Measurements from ENCODE around the gene WSCD1.

Gene WSCD1

DNA sequence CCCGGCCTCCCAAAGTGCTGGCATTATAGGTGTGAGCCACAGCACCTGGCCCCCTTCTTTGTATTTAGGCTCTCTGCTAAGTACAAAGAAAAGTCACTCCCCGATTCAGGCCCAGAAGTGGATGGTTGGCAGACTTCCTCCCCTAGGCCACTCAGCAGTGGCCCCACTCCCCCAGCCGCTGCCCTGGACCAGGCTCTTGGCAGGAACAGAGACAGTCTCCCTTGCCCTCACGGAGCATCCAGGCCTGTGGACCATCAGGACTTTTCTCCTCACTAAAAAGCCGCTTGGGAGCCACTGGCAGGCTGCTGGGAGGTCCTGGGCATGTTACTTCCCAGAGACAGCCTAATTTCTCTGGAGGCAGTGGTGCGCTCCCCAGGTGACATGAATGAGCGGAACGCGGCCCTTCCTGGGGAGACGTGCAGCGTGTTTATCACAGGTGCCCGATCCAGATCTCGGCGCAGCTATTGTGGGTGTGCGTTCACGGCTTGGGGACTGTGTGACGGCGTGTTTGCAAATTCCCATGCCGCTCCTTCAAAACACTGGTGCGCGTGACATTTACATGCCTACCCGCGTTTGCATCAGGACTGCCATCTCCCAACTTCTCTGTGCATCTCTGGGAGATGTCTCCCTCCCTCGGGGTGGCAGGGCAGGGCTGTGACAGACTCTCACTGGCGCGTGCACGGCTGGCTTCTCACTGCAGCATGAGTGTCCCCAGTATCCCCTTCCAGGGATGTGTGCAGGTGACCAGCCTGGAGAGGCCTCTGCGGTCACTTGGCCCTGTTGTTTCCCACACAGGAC lies 16.6 kb downstream of the WSCD1 start:
- H3K36me3 ChIP-seq (ENCODE audit: insufficient read depth, low read length): no peaks in the 10 kb centered on the region
- no peak overlapping the region for H3K27ac ChIP-seq
- DNase-seq (ENCODE audit: low read depth, low spot score): no peak
- no peak overlapping the region for H3K9ac ChIP-seq (ENCODE audit: insufficient read length)
- no peak overlapping the region for H3K4me3 ChIP-seq
- H3K9me3 ChIP-seq (ENCODE audit: low read depth, low read length): no peaks in the 10 kb centered on the region
- no peak for TF ChIP-seq EZH2 (IDR thresholded peaks at IDR 0.05)
- no peak for TF ChIP-seq FOXP2 (optimal IDR thresholded peaks at IDR 0.05; ENCODE audit: control extremely low read depth, extremely low read length, insufficient read depth)
- no peak for TF ChIP-seq POLR2AphosphoS5 (IDR thresholded peaks at IDR 0.05; ENCODE audit: borderline replicate concordance, low read depth, low read length)

GRCh38 chr17:6088141-6088540 lies 18.0 kb downstream of the WSCD1 start:
- no peak overlapping the region for H3K27ac ChIP-seq
- H3K9me3 ChIP-seq (ENCODE audit: low read depth, low read length): no peaks in the 10 kb centered on the region
- H3K4me3 ChIP-seq: no peak overlapping the region
- H3K36me3 ChIP-seq (ENCODE audit: insufficient read depth, low read length): no peaks in the 10 kb centered on the region
- no peak overlapping the region for H3K9ac ChIP-seq (ENCODE audit: insufficient read length)
- TF ChIP-seq EZH2 (IDR thresholded peaks at IDR 0.05): no peak
- TF ChIP-seq POLR2AphosphoS5 (IDR thresholded peaks at IDR 0.05; ENCODE audit: borderline replicate concordance, low read depth, low read length): no peak
- TF ChIP-seq FOXP2 (optimal IDR thresholded peaks at IDR 0.05; ENCODE audit: control extremely low read depth, extremely low read length, insufficient read depth): no peak
- DNase-seq (ENCODE audit: low read depth, low spot score): no peak

GRCh38 chr17:6090253-6090652 lies 20.1 kb downstream of the WSCD1 start:
- Histone ChIP-seq H3K36me3 (ENCODE audit: insufficient read depth, low read length) (no peaks in the 10 kb centered on the region), H3K9ac (ENCODE audit: insufficient read length) (no peak overlapping the region), H3K9me3 (ENCODE audit: low read depth, low read length) (no peaks in the 10 kb centered on the region), H3K27ac (no peak overlapping the region), H3K4me3 (no peak overlapping the region)
- DNase-seq (ENCODE audit: low read depth, low spot score): no peak
- TF ChIP-seq POLR2AphosphoS5 (IDR thresholded peaks at IDR 0.05; ENCODE audit: borderline replicate concordance, low read depth, low read length) (no peak), EZH2 (IDR thresholded peaks at IDR 0.05) (no peak), FOXP2 (optimal IDR thresholded peaks at IDR 0.05; ENCODE audit: control extremely low read depth, extremely low read length, insufficient read depth) (no peak)

GRCh38 chr17:6092182-6092902 lies 22.2 kb downstream of the WSCD1 start:
- Histone ChIP-seq H3K36me3 (ENCODE audit: insufficient read depth, low read length) (no peaks in the 10 kb centered on the region), H3K9ac (ENCODE audit: insufficient read length) (no peak overlapping the region), H3K27ac (no peak overlapping the region), H3K9me3 (ENCODE audit: low read depth, low read length) (no peaks in the 10 kb centered on the region), H3K4me3 (no peak overlapping the region)
- no peak for TF ChIP-seq EZH2 (IDR thresholded peaks at IDR 0.05)
- no peak for TF ChIP-seq POLR2AphosphoS5 (IDR thresholded peaks at IDR 0.05; ENCODE audit: borderline replicate concordance, low read depth, low read length)
- no peak for TF ChIP-seq FOXP2 (optimal IDR thresholded peaks at IDR 0.05; ENCODE audit: control extremely low read depth, extremely low read length, insufficient read depth)
- DNase-seq (ENCODE audit: low read depth, low spot score): no peak

- H3K9ac ChIP-seq (ENCODE audit: insufficient read length): no peak overlapping the region
- no peaks in the 10 kb centered on the region for H3K9me3 ChIP-seq (ENCODE audit: low read depth, low read length)
- no peak overlapping the region for H3K27ac ChIP-seq
- no peak overlapping the region for H3K4me3 ChIP-seq
- DNase-seq (ENCODE audit: low read depth, low spot score): no peak
- no peak for TF ChIP-seq FOXP2 (optimal IDR thresholded peaks at IDR 0.05; ENCODE audit: control extremely low read depth, extremely low read length, insufficient read depth)
- TF ChIP-seq EZH2 (IDR thresholded peaks at IDR 0.05): no peak
- no peak for TF ChIP-seq POLR2AphosphoS5 (IDR thresholded peaks at IDR 0.05; ENCODE audit: borderline replicate concordance, low read depth, low read length)
- no peaks in the 10 kb centered on the region for H3K36me3 ChIP-seq (ENCODE audit: insufficient read depth, low read length)
Measured at GRCh38 chr17:6092903-6093468, 22.8 kb downstream of the WSCD1 start.

- no peak overlapping the region for H3K4me3 ChIP-seq
- TF ChIP-seq POLR2AphosphoS5 (IDR thresholded peaks at IDR 0.05; ENCODE audit: borderline replicate concordance, low read depth, low read length): no peak
- no peak for TF ChIP-seq FOXP2 (optimal IDR thresholded peaks at IDR 0.05; ENCODE audit: control extremely low read depth, extremely low read length, insufficient read depth)
- TF ChIP-seq EZH2 (IDR thresholded peaks at IDR 0.05): no peak
- no peak overlapping the region for H3K27ac ChIP-seq
- H3K9ac ChIP-seq (ENCODE audit: insufficient read length): no peak overlapping the region
- H3K36me3 ChIP-seq (ENCODE audit: insufficient read depth, low read length): no peaks in the 10 kb centered on the region
- H3K9me3 ChIP-seq (ENCODE audit: low read depth, low read length): no peaks in the 10 kb centered on the region
- DNase-seq (ENCODE audit: low read depth, low spot score): no peak
Measured at GRCh38 chr17:6094453-6094852, 24.3 kb downstream of the WSCD1 start.

- no peaks in the 10 kb centered on the region for H3K9me3 ChIP-seq (ENCODE audit: low read depth, low read length)
- H3K27ac ChIP-seq: no peak overlapping the region
- DNase-seq (ENCODE audit: low read depth, low spot score): no peak
- H3K36me3 ChIP-seq (ENCODE audit: insufficient read depth, low read length): no peaks in the 10 kb centered on the region
- H3K4me3 ChIP-seq: no peak overlapping the region
- TF ChIP-seq EZH2 (IDR thresholded peaks at IDR 0.05) (no peak), FOXP2 (optimal IDR thresholded peaks at IDR 0.05; ENCODE audit: control extremely low read depth, extremely low read length, insufficient read depth) (no peak), POLR2AphosphoS5 (IDR thresholded peaks at IDR 0.05; ENCODE audit: borderline replicate concordance, low read depth, low read length) (no peak)
- H3K9ac ChIP-seq (ENCODE audit: insufficient read length): no peak overlapping the region
Measured at GRCh38 chr17:6094926-6095325, 24.7 kb downstream of the WSCD1 start.

GRCh38 chr17:6095501-6095900 lies 25.3 kb downstream of the WSCD1 start:
- no peak for TF ChIP-seq POLR2AphosphoS5 (IDR thresholded peaks at IDR 0.05; ENCODE audit: borderline replicate concordance, low read depth, low read length)
- no peak for TF ChIP-seq EZH2 (IDR thresholded peaks at IDR 0.05)
- TF ChIP-seq FOXP2 (optimal IDR thresholded peaks at IDR 0.05; ENCODE audit: control extremely low read depth, extremely low read length, insufficient read depth): no peak
- H3K9ac ChIP-seq (ENCODE audit: insufficient read length): no peak overlapping the region
- H3K27ac ChIP-seq: no peak overlapping the region
- DNase-seq (ENCODE audit: low read depth, low spot score): no peak
- no peak overlapping the region for H3K4me3 ChIP-seq
- no peaks in the 10 kb centered on the region for H3K9me3 ChIP-seq (ENCODE audit: low read depth, low read length)
- H3K36me3 ChIP-seq (ENCODE audit: insufficient read depth, low read length): no peaks in the 10 kb centered on the region
